Tibial nerve (tissue), 4 donors: ENCODE data around the gene MAU2. TPM values are rescaled to one million over a fixed set of nuclear protein-coding genes. Genes with fewer than 3 reads are reported as not detected.

ENCODE experiments used
- DNase-seq, 2 donors: peaks; one replicate each; pipeline ENCODE4 v3.0.0-alpha.2; 2019; ENCODE audit warnings: low spot score in 2 of 2
- H3K27ac ChIP-seq, 4 donors: fragments of 200-600 bp; sonication (generic) in 3 of 4; one replicate each; pipeline ENCODE4 v1.5.1; 2017 to 2019; ENCODE audit warnings: mild to moderate bottlenecking in 1 of 4
- H3K27me3 ChIP-seq, 2 donors: fragments of 200-600 bp; sonication (generic) in 1 of 2; one replicate each; pipeline versions ENCODE4 v1.5.1 to v1.6.0; 2017 to 2019
- H3K36me3 ChIP-seq, 3 donors: fragments of 200-600 bp; sonication (generic); one replicate each; pipeline ENCODE4 v1.5.1; 2018 to 2019
- H3K4me1 ChIP-seq, 4 donors: fragments of 200-600 bp; sonication (generic) in 3 of 4; one replicate each; pipeline ENCODE4 v1.5.1; 2017 to 2019
- H3K4me3 ChIP-seq, 4 donors: fragments of 200-600 bp; sonication (generic) in 3 of 4; one replicate each; pipeline ENCODE4 v1.5.1; 2017 to 2019; ENCODE audit warnings: mild to moderate bottlenecking in 1 of 4, moderate library complexity in 1 of 4
- H3K9me3 ChIP-seq, 4 donors: fragments of 200-600 bp; sonication (generic) in 3 of 4; one replicate each; pipeline ENCODE4 v1.5.1; 2017 to 2019
- EP300 ChIP-seq, 2 donors: sonication (generic); formaldehyde crosslinking; IDR thresholded peaks; one replicate each; pipeline ENCODE4 v1.6.1; 2017; ENCODE audit warnings: antibody characterized with exemption in 2 of 2, mild to moderate bottlenecking in 1 of 2
- POLR2A ChIP-seq, 2 donors: fragments of 450-650 bp; IDR thresholded peaks; one replicate each; pipeline ENCODE4 v1.6.1; 2017; ENCODE audit warnings: antibody characterized with exemption in 2 of 2, mild to moderate bottlenecking in 2 of 2, moderate library complexity in 2 of 2
- WGBS, 2 donors: methylation state at CpG; one replicate each; pipeline ENCODE4 v1.1.5; 2018; 5-methylcytosine and 5-hydroxymethylcytosine counted together
- total RNA-seq, 4 donors: library from RNA; depleted of rRNA; stranded (reverse); fragments of >200 nt; gene quantifications; one replicate each; pipeline ENCODE4 v1.1.0, GENCODE V29; 2016
- TF ChIP-seq, protein P1 (sequence below), 5 experiments: fragments of 200-600 bp in 3 of 5; fragments of 450-650 bp in 2 of 5; sonication (generic) in 3 of 5; IDR thresholded peaks; one replicate each; pipeline ENCODE4 v1.5.1; 2016 to 2019; ENCODE audit warnings: antibody characterized with exemption in 5 of 5, mild to moderate bottlenecking in 3 of 5, moderate library complexity in 2 of 5

MAU2 gene
- total RNA-seq, 4 donors from 2014 or later: 56.8 to 108 (median 97.8) TPM

DNA sequence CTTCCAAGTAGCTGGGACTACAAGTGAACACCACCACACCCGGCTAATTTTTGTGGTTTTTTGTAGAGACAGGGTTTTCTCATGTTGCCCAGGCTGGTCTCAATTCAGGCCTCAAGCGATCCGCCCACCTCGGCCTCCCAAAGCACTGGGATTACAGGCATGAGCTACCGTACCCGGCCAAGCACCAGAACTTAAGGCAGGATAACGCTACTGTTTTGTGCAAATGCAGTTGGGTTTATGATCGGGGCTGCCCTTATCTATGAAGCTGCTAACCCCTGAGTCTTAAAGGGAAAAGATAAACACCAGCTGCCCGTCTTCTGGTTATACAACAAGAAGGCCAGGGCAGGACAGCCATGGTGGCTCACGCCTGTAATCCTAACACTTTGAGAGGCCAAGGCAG is 34.9 kb upstream of the MAU2 start:
- no peaks in the 10 kb centered on the region for H3K4me1 ChIP-seq
- no peak overlapping the region for H3K4me3 ChIP-seq
- TF ChIP-seq, protein P1, sequence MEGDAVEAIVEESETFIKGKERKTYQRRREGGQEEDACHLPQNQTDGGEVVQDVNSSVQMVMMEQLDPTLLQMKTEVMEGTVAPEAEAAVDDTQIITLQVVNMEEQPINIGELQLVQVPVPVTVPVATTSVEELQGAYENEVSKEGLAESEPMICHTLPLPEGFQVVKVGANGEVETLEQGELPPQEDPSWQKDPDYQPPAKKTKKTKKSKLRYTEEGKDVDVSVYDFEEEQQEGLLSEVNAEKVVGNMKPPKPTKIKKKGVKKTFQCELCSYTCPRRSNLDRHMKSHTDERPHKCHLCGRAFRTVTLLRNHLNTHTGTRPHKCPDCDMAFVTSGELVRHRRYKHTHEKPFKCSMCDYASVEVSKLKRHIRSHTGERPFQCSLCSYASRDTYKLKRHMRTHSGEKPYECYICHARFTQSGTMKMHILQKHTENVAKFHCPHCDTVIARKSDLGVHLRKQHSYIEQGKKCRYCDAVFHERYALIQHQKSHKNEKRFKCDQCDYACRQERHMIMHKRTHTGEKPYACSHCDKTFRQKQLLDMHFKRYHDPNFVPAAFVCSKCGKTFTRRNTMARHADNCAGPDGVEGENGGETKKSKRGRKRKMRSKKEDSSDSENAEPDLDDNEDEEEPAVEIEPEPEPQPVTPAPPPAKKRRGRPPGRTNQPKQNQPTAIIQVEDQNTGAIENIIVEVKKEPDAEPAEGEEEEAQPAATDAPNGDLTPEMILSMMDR (IDR thresholded peaks at IDR 0.05): no peak
- TF ChIP-seq EP300 (IDR thresholded peaks at IDR 0.05): no peak
- no peak for TF ChIP-seq POLR2A (IDR thresholded peaks at IDR 0.05)
- WGBS, 2 donors: 91 to 95% methylated on average over 10 of the region's 10 CpGs
- DNase-seq: no peak
- H3K27me3 ChIP-seq: no peaks in the 10 kb centered on the region
- H3K36me3 ChIP-seq: peaks cover 4 to 99% (median 18%) of the 10 kb centered on the region in 3 donors
- no peak overlapping the region for H3K27ac ChIP-seq
- no peaks in the 10 kb centered on the region for H3K9me3 ChIP-seq

DNA sequence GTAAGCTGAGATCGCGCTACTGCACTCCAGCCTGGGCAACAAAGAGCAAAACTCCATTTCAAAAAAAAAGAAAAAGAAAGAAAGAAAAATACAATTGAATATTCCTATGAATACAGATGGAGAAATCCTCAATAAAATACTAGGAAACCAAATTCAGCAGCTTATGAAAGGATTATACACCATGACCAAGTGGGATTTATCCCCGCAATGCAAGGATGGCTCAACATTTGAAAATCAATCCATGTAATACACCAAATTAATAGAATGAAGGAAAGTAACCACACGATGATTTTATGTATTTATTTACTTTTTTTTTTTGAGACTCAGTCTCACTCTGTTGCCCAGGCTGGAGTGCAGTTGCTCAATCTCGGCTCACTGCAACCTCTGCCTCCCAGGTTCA is 28.0 kb upstream of the MAU2 start:
- no peak overlapping the region for H3K4me3 ChIP-seq
- no peak overlapping the region for H3K27ac ChIP-seq
- H3K4me1 ChIP-seq: no peaks in the 10 kb centered on the region
- peaks cover 0 to 10% (median 0%) of the 10 kb centered on the region in 4 donors for H3K9me3 ChIP-seq
- 97 to 98% methylated on average over 5 of the region's 5 CpGs for WGBS, 2 donors
- H3K36me3 ChIP-seq: peaks cover 4 to 97% (median 15%) of the 10 kb centered on the region in 3 donors
- H3K27me3 ChIP-seq: no peaks in the 10 kb centered on the region
- DNase-seq: no peak
- TF ChIP-seq POLR2A (IDR thresholded peaks at IDR 0.05) (no peak), EP300 (IDR thresholded peaks at IDR 0.05) (no peak)
- TF ChIP-seq, protein P1 (IDR thresholded peaks at IDR 0.05): no peak

DNA sequence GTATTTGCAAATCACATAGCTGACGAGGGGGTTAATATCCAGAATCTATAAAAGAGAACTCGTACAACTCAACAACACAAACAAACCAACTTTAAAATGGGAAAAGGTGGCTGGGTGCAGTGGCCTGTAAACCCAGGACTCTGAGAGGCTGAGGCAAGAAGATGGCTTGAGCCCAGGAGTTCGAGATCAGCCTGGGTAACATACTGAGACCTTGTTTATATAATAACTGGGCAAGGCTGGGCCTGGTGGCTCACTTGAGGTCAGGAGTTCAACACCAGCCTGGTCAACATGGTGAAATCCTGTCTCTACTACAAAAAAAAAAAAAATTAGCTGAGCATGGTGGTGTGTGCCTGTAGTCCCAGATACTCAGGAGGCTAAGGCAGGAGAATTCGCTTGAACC is 25.7 kb upstream of the MAU2 start:
- H3K27ac ChIP-seq: no peak overlapping the region
- no peak overlapping the region for H3K4me3 ChIP-seq
- H3K4me1 ChIP-seq: no peaks in the 10 kb centered on the region
- H3K27me3 ChIP-seq: no peaks in the 10 kb centered on the region
- H3K36me3 ChIP-seq: peaks cover 0 to 95% (median 15%) of the 10 kb centered on the region in 3 donors
- 83% methylated on average over 4 of the region's 4 CpGs for WGBS, 2 donors
- H3K9me3 ChIP-seq: peaks cover 0 to 10% (median 0%) of the 10 kb centered on the region in 4 donors
- no peak for DNase-seq
- TF ChIP-seq EP300 (IDR thresholded peaks at IDR 0.05) (no peak), POLR2A (IDR thresholded peaks at IDR 0.05) (no peak)
- TF ChIP-seq, protein P1 (IDR thresholded peaks at IDR 0.05): no peak

DNA sequence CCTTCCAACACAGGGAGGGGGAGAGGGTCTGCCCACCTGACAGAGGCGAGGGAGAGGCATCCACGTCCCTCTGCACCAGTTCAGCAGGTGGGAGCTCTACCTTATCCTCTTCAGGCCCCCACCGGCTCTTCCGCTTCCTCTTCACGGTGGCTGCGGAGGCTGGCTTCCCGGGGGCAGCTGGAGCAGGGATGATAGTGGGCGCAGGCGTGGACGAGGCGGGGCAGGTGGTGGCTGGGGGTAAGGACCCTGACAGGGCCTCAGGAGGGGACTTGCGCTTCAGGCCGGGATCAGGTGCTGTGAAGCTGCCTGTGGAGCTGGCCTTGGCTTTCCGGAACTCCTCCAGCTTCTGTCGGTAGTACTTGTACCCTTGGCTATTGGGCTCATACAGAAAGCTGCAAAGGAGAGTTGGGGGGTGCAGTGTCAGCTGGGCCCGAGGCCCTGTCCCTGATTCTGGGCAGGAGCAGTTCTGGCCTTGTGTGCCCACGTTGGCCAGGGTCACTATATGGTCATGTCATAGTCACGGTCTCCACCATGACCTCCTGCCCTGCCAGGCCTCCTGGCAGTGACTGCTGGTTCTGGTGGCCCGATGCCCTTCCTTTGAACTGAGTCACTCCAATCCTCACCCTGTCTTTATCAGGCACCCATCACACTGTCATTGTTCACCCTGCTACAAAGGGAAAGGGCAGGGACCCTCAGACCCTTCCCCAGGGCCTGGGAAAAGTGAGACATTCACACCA is 23.5 kb upstream of the MAU2 start:
- WGBS, 2 donors: 88 to 92% methylated on average over 17 to 19 of the region's 19 CpGs
- peaks cover 0 to 10% (median 0%) of the 10 kb centered on the region in 4 donors for H3K9me3 ChIP-seq
- no peak overlapping the region for H3K4me3 ChIP-seq
- H3K27me3 ChIP-seq: no peaks in the 10 kb centered on the region
- peaks cover 0 to 97% (median 26%) of the 10 kb centered on the region in 3 donors for H3K36me3 ChIP-seq
- H3K27ac ChIP-seq: no peak overlapping the region
- TF ChIP-seq EP300 (IDR thresholded peaks at IDR 0.05) (no peak), POLR2A (IDR thresholded peaks at IDR 0.05) (no peak)
- TF ChIP-seq, protein P1 (IDR thresholded peaks at IDR 0.05): no peak
- H3K4me1 ChIP-seq: no peaks in the 10 kb centered on the region
- no peak for DNase-seq

DNA sequence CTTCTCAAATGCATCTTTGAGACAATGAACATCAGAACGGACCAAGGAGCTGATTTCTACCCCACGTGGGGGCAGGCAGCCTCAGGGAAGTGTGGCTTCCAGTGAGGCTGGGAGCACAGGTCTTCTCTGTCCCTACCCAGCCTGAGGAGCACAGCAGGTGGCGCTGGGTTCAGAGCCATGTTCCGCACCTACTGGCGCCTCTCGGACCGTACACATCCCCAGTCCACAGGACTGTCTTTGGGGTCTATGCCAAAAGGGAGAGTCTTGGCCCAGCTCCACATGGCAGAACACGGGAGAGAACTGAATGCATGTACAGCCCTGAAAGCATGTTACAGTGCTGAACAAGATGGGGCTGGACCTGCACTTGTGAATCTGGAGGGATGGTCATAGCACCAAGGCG is 22.9 kb upstream of the MAU2 start:
- H3K9me3 ChIP-seq: peaks cover 0 to 6% (median 0%) of the 10 kb centered on the region in 4 donors
- no peaks in the 10 kb centered on the region for H3K27me3 ChIP-seq
- H3K27ac ChIP-seq: no peak overlapping the region
- no peak overlapping the region for H3K4me3 ChIP-seq
- no peaks in the 10 kb centered on the region for H3K4me1 ChIP-seq
- peaks cover 0 to 97% (median 23%) of the 10 kb centered on the region in 3 donors for H3K36me3 ChIP-seq
- DNase-seq: no peak
- TF ChIP-seq POLR2A (IDR thresholded peaks at IDR 0.05) (no peak), EP300 (IDR thresholded peaks at IDR 0.05) (no peak)
- TF ChIP-seq, protein P1 (IDR thresholded peaks at IDR 0.05): no peak
- 76 to 87% methylated on average over 7 to 9 of the region's 9 CpGs for WGBS, 2 donors
